H1 (cell line): ENCODE measurements around the gene DRC3. TPM values are rescaled to one million over a fixed set of nuclear protein-coding genes. Genes with fewer than 3 reads are reported as not detected.

ENCODE experiments used
- CBX8 ChIP-seq: fragments of 300-800, 300-1000 bp; sonication (generic); IDR thresholded peaks from 2 replicates; pipeline ENCODE4 v1.7.1; 2016; ENCODE audit warnings: low read depth, low read length, borderline replicate concordance
- CHD7 ChIP-seq: fragments of 300-600 bp; sonication (generic); IDR thresholded peaks from 2 replicates; pipeline ENCODE4 v1.7.1; 2012; ENCODE audit warnings: low read length, moderate library complexity, mild to moderate bottlenecking, inconsistent platforms; ENCODE audit not compliant: insufficient replicate concordance
- CTCF ChIP-seq, 3 experiments: IDR thresholded peaks; 1 replicate in 2 of 3; 2 replicates in 1 of 3; pipeline versions ENCODE4 v1.5.1 to v1.6.1; 2011; ENCODE audit warnings: low read length in 3 of 3, mild to moderate bottlenecking in 3 of 3, inconsistent platforms in 2 of 3, low read depth in 1 of 3, moderate library complexity in 1 of 3; ENCODE audit not compliant: insufficient read depth in 1 of 3; ENCODE audit errors: control extremely low read depth in 1 of 3
- TBP ChIP-seq: IDR thresholded peaks from 2 replicates; pipeline ENCODE4 v1.6.1; 2011; ENCODE audit warnings: low read depth, low read length, improper control_type of control experiment
- ZNF274 ChIP-seq: IDR thresholded peaks from 2 replicates; pipeline ENCODE4 v1.7.0; 2012; ENCODE audit warnings: low read length, borderline replicate concordance; ENCODE audit errors: extremely low read depth
- polyA plus RNA-seq, 7 experiments: library from polyadenylated mRNA; depleted of rRNA in 3 of 7; stranded (reverse) in 5 of 7; unstranded in 2 of 7; fragments of >200 nt in 5 of 7; fragments of 200-250 nt in 2 of 7; gene quantifications; 1 replicate in 5 of 7; 2 replicates in 1 of 7; 4 replicates in 1 of 7; pipeline versions ENCODE4 v1.2.1 to v1.2.3, GENCODE V29; 2011 to 2013; ENCODE audit warnings: missing spikeins in 2 of 7, mixed read lengths in 2 of 7
- total RNA-seq: library from RNA; stranded (reverse); fragmentation: NEBNext Ultra II Directional; extraction: Animal tissue kit (Norgen Biotek cat#: 25700); gene quantifications from 2 replicates; pipeline ENCODE4 v1.2.1, GENCODE V29; 2021

The DRC3 gene
- total and polyA plus RNA-seq, 2 of the 8 experiments (the other 6 are each of a cell fraction or from before 2014, with no cell fraction given), result 0.59 TPM; not detected in 1

- no peak for TF ChIP-seq CHD7
- TF ChIP-seq TBP, result no peak
- TF ChIP-seq ZNF274, result no peak
- peak; percentile 11 to 58 (median 58); a peak in 3 of 4 replicates for TF ChIP-seq CTCF (IDR thresholded peaks at IDR 0.05; ENCODE audit: control extremely low read depth in 1 of 3, insufficient read depth in 1 of 3, low read depth in 1 of 3, low read length in 3 of 3)
- no peak for TF ChIP-seq CBX8
These were observed 20.0 kb upstream of the DRC3 start (continued) for GRCh38 chr17:17952691-17953090.
